Measurements from ENCODE around the gene FGF12.

The FGF12 gene

GRCh38 chr3:192332386-192333291, 394.7 kb downstream of the FGF12 start:
- no peak for DNase-seq (ENCODE audit: low spot score)

- DNase-seq (ENCODE audit: low spot score), result no peak
Measured at GRCh38 chr3:192331749-192332385, 395.5 kb downstream of the FGF12 start.

DNA sequence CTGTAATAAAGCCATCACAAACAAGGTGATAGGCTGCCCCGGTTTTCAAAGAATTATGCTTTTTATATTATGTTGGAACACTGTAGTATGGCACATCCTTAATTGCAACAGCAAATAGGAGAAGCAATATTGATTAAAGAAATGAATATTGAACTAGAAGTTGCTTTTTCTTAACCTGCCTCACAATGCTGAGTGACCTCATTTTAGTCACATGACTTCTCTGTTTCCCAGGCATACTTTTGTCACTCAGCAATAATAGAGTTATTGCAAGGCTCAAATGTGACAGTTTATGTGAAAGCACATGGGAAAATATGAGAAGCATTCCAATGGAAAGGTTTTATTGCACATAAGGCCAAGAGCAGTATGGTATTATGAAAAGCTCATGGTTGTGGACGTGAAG, 400.7 kb downstream of the FGF12 start:
- DNase-seq (ENCODE audit: low spot score), result no peak

DNA sequence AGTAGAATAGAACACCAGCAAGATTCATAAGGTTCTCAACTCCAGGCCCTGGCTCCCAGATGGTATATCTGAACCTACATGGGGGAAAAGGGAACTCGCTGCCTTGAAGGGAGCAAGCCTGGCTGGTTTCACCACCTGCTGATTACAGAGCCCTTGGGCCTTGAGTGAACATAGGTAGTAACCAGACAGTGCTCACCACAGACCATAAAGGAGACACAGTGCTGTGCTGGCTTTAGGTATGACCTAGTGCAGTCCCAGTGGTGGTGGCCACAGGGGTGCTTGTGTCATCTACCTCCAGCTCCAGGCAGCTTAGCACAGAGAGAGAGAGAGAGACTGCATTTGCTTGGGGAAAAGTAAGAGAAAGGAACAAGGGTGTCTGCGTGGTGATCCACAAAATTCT, 409.8 kb downstream of the FGF12 start:
- DNase-seq (ENCODE audit: low spot score), result no peak

DNA sequence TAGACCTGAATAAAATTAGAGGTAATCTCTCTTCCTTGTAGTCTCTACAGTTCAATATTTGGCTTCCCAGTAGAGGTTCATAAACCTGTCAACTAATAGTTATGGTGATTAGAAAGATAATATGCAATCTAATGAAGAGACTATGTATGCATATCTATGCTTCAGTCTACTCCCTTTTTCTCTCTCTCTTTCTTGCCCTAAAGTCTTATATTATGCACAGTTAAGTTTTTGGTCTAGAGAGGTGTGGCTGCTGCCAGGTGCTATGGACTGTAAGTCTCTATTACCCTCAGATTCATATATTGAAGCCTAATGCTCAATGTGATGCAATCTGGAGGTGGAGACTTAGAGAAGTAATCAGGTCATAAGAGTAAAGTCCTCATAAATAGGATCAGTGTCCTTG, 413.7 kb downstream of the FGF12 start:
- DNase-seq (ENCODE audit: low spot score), result no peak

GRCh38 chr3:192307631-192308030, 419.7 kb downstream of the FGF12 start:
- no peak for DNase-seq (ENCODE audit: low spot score)

- DNase-seq (ENCODE audit: low spot score), result no peak
Measured at GRCh38 chr3:192303235-192303634, 424.1 kb downstream of the FGF12 start.

GRCh38 chr3:192302721-192303120, 424.6 kb downstream of the FGF12 start:
- DNase-seq (ENCODE audit: low spot score), result no peak

DNA sequence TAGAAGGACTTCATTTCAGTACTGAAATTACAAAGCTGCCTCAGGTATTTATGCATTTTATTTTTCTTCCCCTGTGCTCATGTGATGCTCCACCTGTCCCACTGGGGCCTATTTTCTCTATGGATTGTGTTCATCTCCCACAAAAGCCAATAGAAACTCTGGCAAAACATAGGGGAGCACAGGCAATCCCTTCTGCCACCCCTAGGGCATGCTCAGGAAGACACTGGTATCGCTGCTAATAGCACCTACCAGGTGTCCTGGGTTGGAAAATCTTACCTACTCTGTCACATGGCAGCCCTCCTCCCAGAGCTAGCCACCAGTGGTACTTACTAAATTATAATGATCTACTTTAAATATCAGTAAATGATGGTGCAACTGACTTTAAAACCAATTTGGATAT, 427.4 kb downstream of the FGF12 start:
- no peak for DNase-seq (ENCODE audit: low spot score)

DNA sequence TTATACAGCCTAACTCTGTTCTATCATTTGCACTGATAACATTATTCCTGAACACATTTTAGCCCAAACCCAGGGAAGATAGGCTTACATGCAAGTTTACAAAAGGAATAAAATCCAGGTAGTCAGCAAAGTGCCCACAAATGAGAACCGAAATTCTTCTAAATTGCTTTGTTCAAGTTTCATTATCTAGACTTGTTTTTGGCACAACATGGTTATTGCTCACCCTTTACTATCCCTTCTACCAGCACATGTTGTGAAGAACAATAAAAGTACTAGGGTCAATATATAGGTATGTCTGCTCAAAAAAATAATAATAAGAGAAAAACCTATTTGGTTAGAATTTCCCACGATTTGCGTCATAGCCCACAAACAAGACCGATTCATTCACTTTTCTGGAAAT, 430.5 kb downstream of the FGF12 start:
- no peak for DNase-seq (ENCODE audit: low spot score)

DNA sequence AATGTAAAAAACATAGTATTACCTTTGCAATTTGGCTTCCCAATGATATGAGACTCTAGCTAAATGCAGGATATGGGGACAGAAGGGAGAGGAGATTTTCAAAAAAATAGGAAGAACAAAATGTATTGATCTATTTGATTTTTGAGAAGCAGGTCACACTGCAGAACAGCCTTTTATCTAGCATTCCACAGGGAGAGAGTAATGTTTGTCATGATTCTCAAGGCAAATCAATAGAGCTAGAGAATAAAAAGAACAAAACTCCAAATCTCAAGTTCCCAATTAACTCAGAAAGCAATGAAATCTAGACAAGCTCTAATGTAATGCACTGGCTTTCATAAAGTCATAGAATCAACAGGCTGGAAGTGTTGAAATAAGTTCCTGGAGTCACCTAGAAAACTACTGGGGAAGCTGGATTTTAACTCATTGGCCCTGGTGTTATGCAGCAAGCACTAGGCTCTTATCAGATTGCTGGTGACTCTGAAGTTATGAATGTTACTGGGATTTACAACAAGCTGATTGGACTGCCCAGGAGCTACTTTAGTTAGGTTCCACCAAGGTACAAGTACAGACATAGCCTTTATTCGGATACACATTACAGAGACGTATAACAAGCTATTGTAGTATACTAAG, 442.8 kb downstream of the FGF12 start:
- no peak for DNase-seq (ENCODE audit: low spot score)

GRCh38 chr3:192281207-192281880, 446.0 kb downstream of the FGF12 start:
- no peak for DNase-seq (ENCODE audit: low spot score)

DNA sequence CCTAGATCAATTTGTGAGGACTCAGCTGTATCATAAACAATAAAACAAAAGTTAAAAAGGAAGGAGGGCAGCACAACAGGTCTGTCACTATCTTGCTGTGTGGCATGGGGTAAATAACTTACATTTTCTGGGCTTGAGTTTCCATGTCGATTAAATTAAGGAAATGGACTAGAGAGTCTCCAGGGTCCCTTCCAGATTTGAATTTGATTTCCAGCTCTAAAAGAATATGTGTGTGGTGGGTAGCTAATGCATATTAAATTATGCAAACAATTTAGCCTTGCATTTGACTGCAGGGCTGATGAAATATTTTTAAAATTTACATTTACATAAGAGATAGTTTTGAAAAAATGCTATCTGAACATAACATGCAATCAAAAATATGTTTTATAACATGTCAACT, 447.7 kb downstream of the FGF12 start:
- no peak for DNase-seq (ENCODE audit: low spot score)

DNA sequence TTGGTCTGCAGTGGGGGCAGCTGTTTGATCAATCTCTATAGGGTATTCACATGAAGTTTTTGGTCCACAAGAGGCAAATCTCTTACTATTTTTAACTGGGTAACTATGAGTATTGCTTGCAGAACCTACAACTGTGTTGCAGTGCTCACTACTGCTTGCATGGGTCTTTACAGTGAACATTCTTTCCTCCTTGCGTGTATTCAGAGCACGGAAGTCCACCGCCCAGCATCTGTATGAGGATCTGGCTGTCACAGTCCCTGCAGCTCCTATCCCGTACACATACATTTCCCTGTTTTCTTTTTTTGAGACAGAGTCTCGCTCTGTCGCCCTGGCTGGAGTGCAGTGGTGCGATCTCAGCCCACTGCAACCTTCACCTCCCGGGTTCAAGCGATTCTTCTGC, 449.9 kb downstream of the FGF12 start:
- DNase-seq (ENCODE audit: low spot score), result no peak

- no peak for DNase-seq (ENCODE audit: low spot score)
Measured at GRCh38 chr3:192275741-192276355, 451.5 kb downstream of the FGF12 start.

- DNase-seq (ENCODE audit: low spot score), result no peak
Measured at GRCh38 chr3:192273697-192274010, 453.7 kb downstream of the FGF12 start.

DNA sequence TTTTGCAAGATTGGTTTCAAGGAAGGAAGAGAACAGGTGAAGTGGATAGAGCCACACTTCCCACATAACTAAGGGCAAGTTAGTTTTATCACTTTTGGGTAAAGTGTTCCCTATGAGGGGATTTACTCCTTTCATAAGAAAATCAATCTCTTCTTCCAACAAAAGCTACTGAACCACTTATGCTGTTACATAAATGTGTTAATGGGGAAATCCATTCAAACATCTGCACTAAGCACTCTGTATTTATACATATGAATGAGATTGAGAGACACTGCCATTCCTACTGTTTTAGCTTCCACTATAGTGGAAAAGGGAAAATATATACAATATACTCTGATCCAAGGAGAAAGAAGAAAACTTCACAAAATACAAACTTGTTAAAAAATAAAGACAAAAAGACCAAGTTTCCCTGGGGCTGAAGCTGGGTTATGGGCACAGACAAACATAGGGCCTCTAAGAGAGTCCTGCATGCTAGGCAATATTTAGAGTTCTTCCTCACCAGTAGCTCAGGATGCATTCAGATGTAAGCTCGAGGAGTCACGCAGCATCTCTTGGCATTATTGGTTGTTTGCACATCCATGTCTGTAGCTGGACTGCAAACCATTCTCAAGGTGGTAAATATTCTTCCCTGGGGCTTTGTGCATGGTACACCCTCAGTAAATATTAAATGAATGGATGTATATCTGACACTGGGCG, 454.2 kb downstream of the FGF12 start:
- no peak for DNase-seq (ENCODE audit: low spot score)

- no peak for DNase-seq (ENCODE audit: low spot score)
Measured at GRCh38 chr3:192262001-192262400, 465.3 kb downstream of the FGF12 start.

DNA sequence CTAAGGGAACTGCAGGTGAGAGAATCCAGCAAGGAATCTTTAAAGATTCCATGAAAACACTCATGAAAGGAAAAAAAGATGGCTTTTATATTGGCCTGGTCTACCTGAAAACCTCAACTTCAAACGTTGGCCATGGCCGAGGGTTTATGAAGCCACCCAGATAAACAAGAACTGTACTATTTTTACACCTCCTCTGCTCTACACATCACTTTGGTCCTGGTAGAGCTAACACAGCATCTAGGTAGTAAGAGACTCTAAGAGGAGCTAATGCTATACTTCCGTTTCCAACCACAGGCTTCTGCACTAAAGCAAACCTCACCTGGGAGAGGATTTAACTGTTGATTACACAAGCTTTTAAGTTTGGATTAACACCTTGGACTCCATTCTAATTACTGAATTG, 466.2 kb downstream of the FGF12 start:
- no peak for DNase-seq (ENCODE audit: low spot score)

DNA sequence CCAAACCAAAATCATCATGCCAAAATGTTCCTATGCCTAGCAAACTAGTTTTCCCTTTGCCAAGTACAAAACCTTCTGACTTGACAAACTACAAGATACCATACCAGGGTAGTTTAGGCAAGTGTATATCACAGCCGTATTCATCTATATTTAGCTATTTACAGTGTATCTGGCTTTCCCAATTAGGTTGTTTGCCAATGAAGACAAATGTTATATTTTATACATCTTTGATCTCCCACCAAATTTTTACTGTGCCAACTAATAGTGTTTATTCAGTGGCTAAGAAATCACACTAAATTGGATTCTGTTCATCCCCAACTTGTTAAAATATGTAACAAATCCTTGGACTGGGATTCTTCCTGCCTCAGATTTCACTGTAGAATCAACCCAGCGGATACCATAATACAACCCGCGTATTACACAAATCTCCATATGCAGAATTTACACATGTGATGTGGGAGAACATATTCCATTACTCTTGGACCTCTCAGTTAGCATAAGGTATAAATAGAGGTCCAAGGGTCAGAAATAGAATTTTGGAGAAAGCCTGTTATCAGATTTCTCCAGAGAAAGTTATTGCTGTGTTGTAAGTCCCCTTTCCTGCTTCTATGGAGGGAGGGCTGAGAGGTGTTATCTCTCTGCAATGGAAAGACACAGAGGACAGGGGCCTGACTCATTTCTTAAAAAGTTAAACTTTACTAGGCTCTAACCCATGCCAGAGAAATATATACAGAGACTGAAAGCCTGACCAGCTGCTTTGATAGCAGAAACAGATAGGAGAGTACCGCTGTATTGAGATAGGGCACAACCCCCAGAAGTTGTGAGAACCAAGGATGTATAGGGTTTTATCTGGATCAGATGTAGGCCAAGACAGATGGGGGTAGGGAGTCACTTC, 467.0 kb downstream of the FGF12 start:
- DNase-seq (ENCODE audit: low spot score), result no peak

GRCh38 chr3:192259661-192260060, 467.7 kb downstream of the FGF12 start:
- DNase-seq (ENCODE audit: low spot score), result no peak
